Lower lobe of right lung (tissue), 2 donors: Measurements from ENCODE around the gene GSN. TPM values are rescaled to one million over a fixed set of nuclear protein-coding genes. Genes with fewer than 3 reads are reported as not detected.
A peak's percentile ranks its signal among the peaks of the same experiment; 100 is the strongest.

Source experiments
- ATAC-seq, 2 donors: fragments of 200-7000 bp; cut with Tn5 transposase; one replicate each; pipeline ENCODE4 v1.9.1; 2020 to 2022; ENCODE audit warnings: mild to moderate bottlenecking in 2 of 2, moderate library complexity in 2 of 2
- DNase-seq: peaks from one replicate; pipeline ENCODE4 v3.0.0-alpha.2; 2020
- H3K27ac ChIP-seq: fragments of 200-600 bp; one replicate; pipeline ENCODE4 v1.8.0; 2022
- H3K27me3 ChIP-seq: fragments of 200-600 bp; one replicate; pipeline ENCODE4 v1.8.0; 2022; ENCODE audit warnings: low read depth
- H3K36me3 ChIP-seq: fragments of 200-600 bp; one replicate; pipeline ENCODE4 v1.8.0; 2022; ENCODE audit warnings: mild to moderate bottlenecking
- H3K4me1 ChIP-seq: fragments of 200-600 bp; one replicate; pipeline ENCODE4 v1.8.0; 2022
- H3K4me3 ChIP-seq: fragments of 200-600 bp; one replicate; pipeline ENCODE4 v1.8.0; 2022; ENCODE audit warnings: mild to moderate bottlenecking
- H3K9me3 ChIP-seq: fragments of 200-600 bp; one replicate; pipeline ENCODE4 v1.8.0; 2022
- CTCF ChIP-seq: fragments of 200-600 bp; IDR thresholded peaks from one replicate; pipeline ENCODE4 v1.8.0; 2022; ENCODE audit warnings: antibody characterized with exemption, mild to moderate bottlenecking
- intact Hi-C: fragments of 100-400 bp; cut with DNase I; formaldehyde crosslinking; loops from one replicate; pipeline ENCODE4 v1.11.0; 2022
- long read RNA-seq: library from polyadenylated mRNA; unstranded; transcript quantifications from one replicate; pipeline ENCODE4 v2.0.0, GENCODE V29; 2021
- total RNA-seq: library from RNA; stranded (reverse); fragmentation: NEBNext Ultra II Directional; extraction: Animal tissue kit (Norgen Biotek cat#: 25700); gene quantifications from one replicate; pipeline ENCODE4 v1.2.1, GENCODE V29; 2021
- donor health status: DM: no; HTN: yes; CAD: no; lungs with severe emphysema.

GSN gene
- total RNA-seq = 388 TPM
- long read RNA-seq, transcript GSN-203 (19 exons, 2,664 nt) = minor isoform, 8 of 1,686 reads
- long read RNA-seq, transcript GSN-204 (17 exons, 2,657 nt) = major isoform, 935 of 1,686 reads
- long read RNA-seq, partial matches to known transcripts = 600 of 1,686 reads
- long read RNA-seq, other reads (novel, unspliced or antisense) = 133 of 1,686 reads

GRCh38 chr9:121267689-121268597 lies at the start of gene GSN:
TSS of gene GSN (plus strand) at chr9:121268162. CDS start at chr9:121301972, 33,810 bp downstream.
- Histone ChIP-seq H3K27me3 (no peaks in the 10 kb centered on the region), H3K4me3 (peak within 1 kb of the TSS; percentile 80), H3K9me3 (no peaks in the 10 kb centered on the region), H3K36me3 (no peaks in the 10 kb centered on the region), H3K4me1 (peaks cover 53% of the 10 kb centered on the region), H3K27ac (peak within 1 kb of the TSS; percentile 81)
- ATAC-seq (peak; percentile 94 to 95), DNase-seq (peak; percentile 87)
- peak; percentile 28 for TF ChIP-seq CTCF
- intact Hi-C loops = no loop called here

- ATAC-seq (no peak), DNase-seq (no peak)
- peaks cover 8% of the 10 kb centered on the region for H3K4me1 ChIP-seq
- TF ChIP-seq CTCF = no peak
- H3K9me3 ChIP-seq = no peaks in the 10 kb centered on the region
- no peak overlapping the region for H3K27ac ChIP-seq
- intact Hi-C loops = no loop called here
- no peaks in the 10 kb centered on the region for H3K27me3 ChIP-seq
- no peaks in the 10 kb centered on the region for H3K36me3 ChIP-seq
- no peak overlapping the region for H3K4me3 ChIP-seq
Measured at GRCh38 chr9:121218357-121219027, 49.5 kb upstream of the GSN start.

- ATAC-seq (no peak), DNase-seq (no peak)
- intact Hi-C loops = no loop called here
- no peak for TF ChIP-seq CTCF
- H3K4me1 ChIP-seq = peaks cover 4% of the 10 kb centered on the region
- no peaks in the 10 kb centered on the region for H3K27me3 ChIP-seq
- no peaks in the 10 kb centered on the region for H3K9me3 ChIP-seq
- H3K4me3 ChIP-seq = no peak overlapping the region
- no peak overlapping the region for H3K27ac ChIP-seq
- no peaks in the 10 kb centered on the region for H3K36me3 ChIP-seq
Measured at GRCh38 chr9:121219530-121219929, 48.4 kb upstream of the GSN start.

GRCh38 chr9:121220996-121221663 lies 46.8 kb upstream of the GSN start:
- TF ChIP-seq CTCF = no peak
- intact Hi-C loops = no loop called here
- no peaks in the 10 kb centered on the region for H3K36me3 ChIP-seq
- no peaks in the 10 kb centered on the region for H3K27me3 ChIP-seq
- no peak overlapping the region for H3K27ac ChIP-seq
- H3K9me3 ChIP-seq = no peaks in the 10 kb centered on the region
- peaks cover 4% of the 10 kb centered on the region for H3K4me1 ChIP-seq
- no peak for DNase-seq
- ATAC-seq = peak in 1 of 2 donors; percentile 33
- H3K4me3 ChIP-seq = no peak overlapping the region

- DNase-seq (no peak), ATAC-seq (no peak)
- Histone ChIP-seq H3K9me3 (no peaks in the 10 kb centered on the region), H3K36me3 (no peaks in the 10 kb centered on the region), H3K27me3 (no peaks in the 10 kb centered on the region), H3K4me3 (no peak overlapping the region), H3K27ac (no peak overlapping the region), H3K4me1 (peaks cover 4% of the 10 kb centered on the region)
- TF ChIP-seq CTCF = no peak
- intact Hi-C loops = no loop called here
Measured at GRCh38 chr9:121221664-121222055, 46.3 kb upstream of the GSN start.
